GM12872 (cell line): ENCODE data around the gene AMN.

Source experiments
- CTCF ChIP-seq: IDR thresholded peaks from 3 replicates; pipeline ENCODE4 v1.5.1; 2011; ENCODE audit warnings: low read depth, mild to moderate bottlenecking, low read length, moderate library complexity; ENCODE audit not compliant: insufficient read depth

Gene AMN

GRCh38 chr14:102906616-102907302 lies 15.7 kb upstream of the AMN start:
- TF ChIP-seq CTCF = no peak

GRCh38 chr14:102907303-102907844 lies 15.1 kb upstream of the AMN start:
- no peak for TF ChIP-seq CTCF

GRCh38 chr14:102907980-102908730 lies 14.3 kb upstream of the AMN start:
- no peak for TF ChIP-seq CTCF

GRCh38 chr14:102908766-102909455 lies 13.6 kb upstream of the AMN start:
- TF ChIP-seq CTCF = no peak

- TF ChIP-seq CTCF = no peak
Measured at GRCh38 chr14:102909462-102909861, 13.0 kb upstream of the AMN start.

GRCh38 chr14:102909911-102910310 lies 12.6 kb upstream of the AMN start:
- no peak for TF ChIP-seq CTCF

GRCh38 chr14:102910442-102910841 lies 12.0 kb upstream of the AMN start:
- TF ChIP-seq CTCF = no peak
